ENCODE measurements around the gene WSB2.
"Not testable (repeated sequence)": the region's sequence is repeated elsewhere in the genome, so short reads cannot be mapped to it uniquely, and the experiment has no call there.

The WSB2 gene

GRCh38 chr12:118034429-118035189 is 26.4 kb downstream of the WSB2 start:
- DNase-seq: no peak

- DNase-seq: no peak
Measured at GRCh38 chr12:118033902-118034301, 27.1 kb downstream of the WSB2 start.

GRCh38 chr12:118033323-118033722 is 27.7 kb downstream of the WSB2 start:
- DNase-seq: no peak

GRCh38 chr12:118032188-118032587 is 28.8 kb downstream of the WSB2 start:
- DNase-seq: no peak

- DNase-seq: no peak
Measured at GRCh38 chr12:118029166-118029565, 31.8 kb downstream of the WSB2 start.

- no peak for DNase-seq
Measured at GRCh38 chr12:118025168-118025567, 35.8 kb downstream of the WSB2 start.

- no peak for DNase-seq
Measured at GRCh38 chr12:118023301-118023860, 37.6 kb downstream of the WSB2 start.

- DNase-seq: no peak
Measured at GRCh38 chr12:118022728-118023109, 38.3 kb downstream of the WSB2 start.

- not testable (repeated sequence) for DNase-seq
Measured at GRCh38 chr12:118022097-118022727, 38.8 kb downstream of the WSB2 start.

GRCh38 chr12:118020036-118020435 is 40.9 kb downstream of the WSB2 start:
- DNase-seq: no peak

GRCh38 chr12:118017926-118018325 is 43.1 kb downstream of the WSB2 start:
- DNase-seq: no peak

- peak; percentile 86 for DNase-seq
Measured at GRCh38 chr12:118016424-118017264, 44.3 kb downstream of the WSB2 start, which contains the start of gene RFC5. Gene RFC5, plus strand, starts transcription at chr12:118016703. Its CDS starts 125 bp downstream, at chr12:118016828.

- no peak for DNase-seq
Measured at GRCh38 chr12:118015944-118016343, 45.0 kb downstream of the WSB2 start.

- DNase-seq: no peak
Measured at GRCh38 chr12:118015306-118015705, 45.7 kb downstream of the WSB2 start.

- DNase-seq: no peak
Measured at GRCh38 chr12:118013283-118013682, 47.7 kb downstream of the WSB2 start.

GRCh38 chr12:118011961-118012360 is 49.0 kb downstream of the WSB2 start:
- no peak for DNase-seq

- no peak for DNase-seq
Measured at GRCh38 chr12:118011377-118011776, 49.6 kb downstream of the WSB2 start.

GRCh38 chr12:118010903-118011302 is 50.1 kb downstream of the WSB2 start:
- no peak for DNase-seq

- DNase-seq: not testable (repeated sequence)
Measured at GRCh38 chr12:117999806-118000205, 61.2 kb downstream of the WSB2 start.

- DNase-seq: no peak
Measured at GRCh38 chr12:117998719-117999118, 62.3 kb downstream of the WSB2 start.

- no peak for DNase-seq
Measured at GRCh38 chr12:117994551-117995438, 66.2 kb downstream of the WSB2 start.
